GM12878 (cell line): ENCODE data around the gene HCFC1R1. TPM values are rescaled to one million over a fixed set of nuclear protein-coding genes. Genes with fewer than 3 reads are reported as not detected.

ENCODE experiments used
- ATAC-seq: fragments of 200-7000 bp; cut with Tn5 transposase; 3 replicates; pipeline ENCODE4 v1.9.1; 2020; ENCODE audit warnings: mild to moderate bottlenecking, moderate library complexity
- BruUV-seq: library from RNA; stranded (reverse); fragments of 400-500 nt; replicated peaks from 2 replicates; lab custom pipeline; 2021; lab: Mats Ljungman, UMichigan
- CTCF ChIA-PET: fragments of 300-600 bp; sonication (Branson Sonifier 250); formaldehyde crosslinking; extraction: SDS; loops from one replicate; lab custom pipeline; 2021; ENCODE audit warnings: inconsistent platforms; lab: Yijun Ruan, JAX
- POLR2A ChIA-PET: fragments of 350-600 bp; formaldehyde crosslinking; extraction: SDS; loops from one replicate; lab custom pipeline; 2021; ENCODE audit warnings: inconsistent platforms; lab: Charles Lee
- RAD21 ChIA-PET: fragments of 300-600 bp; sonication (Branson Sonifier 250); formaldehyde crosslinking; loops from one replicate; lab custom pipeline; 2023; ENCODE audit warnings: antibody characterized with exemption; ENCODE audit not compliant: unreplicated experiment; lab: Charles Lee
- SMC1A ChIA-PET: fragments of 300-600 bp; sonication (Branson Sonifier 250); formaldehyde crosslinking; loops from one replicate; lab custom pipeline; 2023; ENCODE audit not compliant: unreplicated experiment, uncharacterized antibody; lab: Charles Lee
- DNase-seq: peaks from one replicate; pipeline ENCODE4 v3.0.0-alpha.2; 2011; ENCODE audit warnings: low read depth, low spot score
- FAIRE-seq: peaks from 3 replicates; lab custom pipeline; 2011; peaks lifted over from hg19 to GRCh38; lab: Jason Lieb, UNC
- H2AFZ ChIP-seq: 2 replicates; pipeline ENCODE4 v1.6.0; 2011; ENCODE audit warnings: low read depth, low read length, control low read depth; ENCODE audit not compliant: control insufficient read depth
- H3K27ac ChIP-seq: 2 replicates; pipeline ENCODE4 v1.5.1; 2011; ENCODE audit warnings: control low read depth; ENCODE audit not compliant: control insufficient read depth, insufficient read depth
- H3K27me3 ChIP-seq, 2 experiments: replicated peaks in 1 of 2; 2 replicates each; pipeline versions ENCODE4 v1.6.0 to v1.6.1; 2011; ENCODE audit warnings: low read length in 1 of 2; ENCODE audit not compliant: control insufficient read depth in 2 of 2, insufficient read depth in 2 of 2
- H3K36me3 ChIP-seq, 2 experiments: 2 replicates each; pipeline ENCODE4 v1.5.1; 2011; ENCODE audit warnings: low read length in 1 of 2; ENCODE audit not compliant: control insufficient read depth in 2 of 2, insufficient read depth in 2 of 2
- H3K4me1 ChIP-seq: 2 replicates; pipeline ENCODE4 v1.6.1; 2011; ENCODE audit warnings: mild to moderate bottlenecking, low read length, moderate library complexity, mixed read lengths; ENCODE audit not compliant: control insufficient read depth, insufficient read depth
- H3K4me2 ChIP-seq: 2 replicates; pipeline ENCODE4 v1.6.0; 2011; ENCODE audit warnings: control low read depth; ENCODE audit not compliant: control insufficient read depth, insufficient read depth
- H3K4me3 ChIP-seq: fragments of 200-600 bp; sonication (generic); 2 replicates; pipeline ENCODE4 v1.5.1; 2016
- H3K79me2 ChIP-seq: 2 replicates; pipeline ENCODE4 v1.6.0; 2011; ENCODE audit warnings: low read length; ENCODE audit not compliant: control insufficient read depth, insufficient read depth
- H3K9ac ChIP-seq: 2 replicates; pipeline ENCODE4 v1.8.0; 2011; ENCODE audit warnings: low read length, control low read depth, mixed read lengths; ENCODE audit not compliant: control insufficient read depth, insufficient read depth
- H3K9me3 ChIP-seq: replicated peaks from 3 replicates; pipeline ENCODE4 v1.5.1; 2011; ENCODE audit warnings: mild to moderate bottlenecking, low read length; ENCODE audit not compliant: control insufficient read depth, insufficient read depth
- H4K20me1 ChIP-seq: 2 replicates; pipeline ENCODE4 v1.6.0; 2011; ENCODE audit not compliant: control insufficient read depth, insufficient read depth
- FOS ChIP-seq: IDR thresholded peaks from 3 replicates; pipeline ENCODE4 v1.6.1; 2011; ENCODE audit warnings: borderline replicate concordance; ENCODE audit not compliant: insufficient read length; ENCODE audit errors: extremely low read depth
- SIX5 ChIP-seq: IDR thresholded peaks from 2 replicates; pipeline ENCODE4 v1.6.1; 2011; ENCODE audit warnings: mild to moderate bottlenecking, low read depth, low read length, moderate library complexity; ENCODE audit not compliant: severe bottlenecking
- SUZ12 ChIP-seq: fragments of 200-600 bp; sonication (generic); IDR thresholded peaks from one replicate; pipeline ENCODE4 v1.6.1; 2018; ENCODE audit warnings: antibody characterized with exemption, mild to moderate bottlenecking; ENCODE audit not compliant: unreplicated experiment
- WGBS: methylation state at CpG from one replicate; pipeline ENCODE4 v1.1.6; 2016; ENCODE audit warnings: low lambda C conversion rate; ENCODE audit not compliant: insufficient replicate concordance, insufficient coverage; ENCODE audit errors: missing lambda C conversion rate; 5-methylcytosine and 5-hydroxymethylcytosine counted together
- in situ Hi-C: fragments of 300-500 bp; cut with MboI; formaldehyde crosslinking; loops from 9 replicates; pipeline ENCODE4 v1.14.3; 2018; ENCODE audit warnings: mixed read lengths
- intact Hi-C: fragments of 100-400 bp; cut with micrococcal nuclease; formaldehyde crosslinking; loops from one replicate; pipeline ENCODE4 v1.14.2; 2022; ENCODE audit not compliant: unreplicated experiment
- polyA plus RNA-seq, 11 experiments: library from polyadenylated mRNA; depleted of rRNA in 4 of 11; unstranded in 6 of 11; stranded (reverse) in 5 of 11; fragments of >200 nt; fragmentation: Nextera tagmentation in 4 of 11; fragmentation: Illumina TruSeq in 1 of 11; extraction: Ambion mirVana in 4 of 11; extraction: Trizol in 1 of 11; gene quantifications; 1 replicate in 1 of 11; 2 replicates in 10 of 11; pipeline versions ENCODE4 v1.2.1 to v1.2.3, GENCODE V29; 2011 to 2016; ENCODE audit warnings: inconsistent platforms in 2 of 11, missing spikeins in 2 of 11, low read depth in 1 of 11
- total RNA-seq, 4 experiments: library from RNA; depleted of rRNA in 3 of 4; stranded (reverse); fragments of >200 nt in 3 of 4; fragmentation: Illumina TruSeq in 1 of 4; extraction: Trizol in 1 of 4; gene quantifications; 2 replicates each; pipeline versions ENCODE4 v1.2.1 to v1.2.3, GENCODE V29; 2013 to 2021

HCFC1R1 gene
- total and polyA plus RNA-seq, 10 of the 15 experiments (the other 5 are each of a cell fraction or from before 2014, with no cell fraction given), result 2.8 to 42.5 (median 20.4) TPM

DNA sequence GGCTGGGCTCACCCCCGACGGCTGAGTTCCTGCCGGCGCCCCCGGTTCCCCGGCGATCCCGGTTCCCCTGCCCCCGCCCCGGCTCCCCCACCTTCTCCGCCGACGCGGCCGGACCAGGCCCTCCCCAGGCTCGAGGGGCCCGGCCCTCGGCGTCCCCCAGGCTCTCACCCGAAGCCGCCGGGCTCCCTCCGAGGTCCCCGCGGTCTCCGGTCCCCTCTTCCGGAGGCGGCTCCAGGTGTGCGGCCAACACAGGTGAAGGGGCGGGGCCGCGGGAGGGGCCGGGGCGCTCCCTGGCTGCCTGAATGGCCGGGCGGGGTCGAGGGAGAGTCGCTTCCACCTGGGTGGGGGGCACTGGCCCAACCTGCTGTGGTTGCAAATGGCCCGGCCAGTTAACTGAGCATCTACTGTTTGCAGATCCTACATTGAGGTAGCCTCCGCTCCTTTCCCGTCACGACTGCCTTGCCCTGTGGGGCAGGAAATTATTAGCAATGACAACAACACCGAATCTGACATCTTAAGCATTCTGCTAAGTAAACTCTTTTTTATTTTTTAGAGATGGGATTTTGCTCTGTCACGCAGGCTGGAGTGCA, 13.1 kb upstream of the HCFC1R1 start, which contains the start of gene BICDL2:
BICDL2 (minus strand) TSS at position 219 of the 590 bp plus-strand sequence. CDS start 1,448 bp downstream, outside the sequence.
- Histone ChIP-seq H4K20me1 (no peaks in the 10 kb centered on the region), H3K4me2 (no peak within 1 kb of the TSS), H3K9me3 (no peaks in the 10 kb centered on the region), H2AFZ (no peak within 1 kb of the TSS), H3K27me3 (peaks cover 8 to 19% of the 10 kb centered on the region in 2 experiments; a peak in 3 of 4 replicates), H3K9ac (no peak within 1 kb of the TSS), H3K36me3 (no peaks in the 10 kb centered on the region), H3K4me3 (no peak within 1 kb of the TSS), H3K27ac (no peak within 1 kb of the TSS), H3K79me2 (no peaks in the 10 kb centered on the region), H3K4me1 (peaks cover 6% of the 10 kb centered on the region)
- FAIRE-seq (no peak), ATAC-seq (no peak), DNase-seq (no peak)
- in situ Hi-C loops, result no loop called here
- ChIA-PET RAD21 (no interaction called here), CTCF (interaction anchor here (1.6 to 9.0 kb wide), 2 partner anchors 7 to 92 kb away, joined by 6 to 76 read pairs; no protein-coding TSS in a partner anchor), POLR2A (no interaction called here), SMC1A (no interaction called here)
- BruUV-seq, result no TSS peak
- TF ChIP-seq SUZ12, result peak; percentile 92
- TF ChIP-seq SIX5, result no peak
- intact Hi-C loops, result no loop called here
- WGBS, result 7% methylated on average over 37 of the region's 44 CpGs

DNA sequence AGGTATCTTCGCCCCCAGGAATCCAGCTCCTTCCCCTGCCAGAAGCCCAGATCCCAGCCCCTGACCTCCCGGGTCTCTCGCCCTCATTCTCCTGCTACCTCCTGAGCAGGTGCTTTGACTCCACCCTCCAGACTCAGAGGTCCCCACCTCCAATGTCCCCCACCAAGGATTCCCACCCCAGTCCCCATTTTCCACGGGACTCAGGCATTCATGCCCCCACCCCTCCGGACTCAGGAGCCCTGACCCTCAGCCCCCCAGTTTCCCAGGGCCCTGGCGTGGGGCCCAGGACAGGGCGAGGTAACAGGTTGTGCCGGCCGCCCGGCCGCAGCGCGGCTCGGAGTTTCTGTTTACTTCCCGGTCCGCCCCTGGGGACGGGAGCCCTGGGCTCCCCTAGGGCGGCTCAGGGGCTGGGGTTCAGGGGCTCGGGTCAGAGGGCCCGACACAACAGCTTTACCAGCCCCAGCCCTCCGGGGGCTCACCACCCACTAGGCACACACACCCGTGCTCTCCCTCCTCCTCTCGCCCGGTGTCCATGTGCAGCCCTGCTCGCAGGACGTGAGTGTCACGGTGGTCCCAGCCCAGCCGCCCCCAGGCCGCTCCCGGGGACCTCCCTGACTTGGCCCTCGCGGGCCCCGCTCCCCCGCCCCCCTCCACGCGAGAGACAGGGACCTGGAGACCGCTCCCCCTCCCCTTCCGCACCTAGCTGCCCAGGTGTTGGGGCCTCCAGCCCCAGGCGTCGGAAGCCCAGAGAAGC, 12.4 kb upstream of the HCFC1R1 start:
- ChIA-PET SMC1A (no interaction called here), CTCF (interaction anchor here (8.9 to 18.2 kb wide), 2 partner anchors 31 to 92 kb away, joined by 143 to 421 read pairs; no protein-coding TSS in a partner anchor)
- no peak for FAIRE-seq
- H3K4me2 ChIP-seq, result no peak overlapping the region
- H3K9me3 ChIP-seq, result no peaks in the 10 kb centered on the region
- TF ChIP-seq SUZ12 (peak; percentile 86), FOS (no peak)
- TF ChIP-seq, all 136 proteins: peak for 1
- Histone ChIP-seq H3K9ac (no peak overlapping the region), H4K20me1 (no peaks in the 10 kb centered on the region), H3K4me1 (peaks cover 6% of the 10 kb centered on the region), H3K79me2 (no peaks in the 10 kb centered on the region), H2AFZ (no peak overlapping the region), H3K27me3 (peaks cover 8 to 17% of the 10 kb centered on the region in 2 experiments; a peak in 3 of 4 replicates), H3K36me3 (no peaks in the 10 kb centered on the region), H3K4me3 (no peak overlapping the region), H3K27ac (no peak overlapping the region)
- intact Hi-C loops, result no loop called here
- 1% methylated on average over 23 of the region's 40 CpGs for WGBS
- in situ Hi-C loops, result no loop called here
- ChIA-PET POLR2A (no interaction called here), RAD21 (no interaction called here)
- ATAC-seq (no peak), DNase-seq (no peak)
- BruUV-seq, result no TSS peak
